ENCODE results near the gene TGM1.
"Not testable (repeated sequence)": the region's sequence is repeated elsewhere in the genome, so short reads cannot be mapped to it uniquely, and the experiment has no call there.

TGM1 gene

GRCh38 chr14:24203249-24203886 lies 59.6 kb downstream of the TGM1 start:
- not testable (repeated sequence) for DNase-seq

GRCh38 chr14:24202538-24202937 lies 60.4 kb downstream of the TGM1 start:
- not testable (repeated sequence) for DNase-seq

Data from CD4-positive, alpha-beta T cell treated with Interleukin-4 for 4 hours (primary cell).